HCT116 (cell line): ENCODE results near the gene IMMP2L.
A peak's percentile ranks its signal among the peaks of the same experiment; 100 is the strongest.

Experiments
- CTCF ChIP-seq, 3 experiments: fragments of 200-600 bp in 1 of 3; sonication (generic) in 1 of 3; IDR thresholded peaks in 2 of 3; conservative IDR thresholded peaks in 1 of 3; 2 replicates each; pipeline ENCODE4 v1.5.1; 2012 to 2017; ENCODE audit warnings: low read depth in 2 of 3, low read length in 2 of 3, antibody characterized with exemption in 1 of 3, borderline replicate concordance in 1 of 3, control low read depth in 1 of 3, mild to moderate bottlenecking in 1 of 3, mixed read lengths in 1 of 3, mixed run types in 1 of 3, moderate library complexity in 1 of 3; ENCODE audit not compliant: insufficient read depth in 1 of 3
- EGR1 ChIP-seq: IDR thresholded peaks from 2 replicates; pipeline ENCODE4 v1.6.1; 2012; ENCODE audit warnings: low read depth
- EZH2 ChIP-seq: fragments of 200-600 bp; sonication (generic); IDR thresholded peaks from 2 replicates; pipeline ENCODE4 v1.6.1; 2017; ENCODE audit warnings: antibody characterized with exemption, mixed run types
- EZH2phosphoT487 ChIP-seq: fragments of 200-600 bp; IDR thresholded peaks from 2 replicates; pipeline ENCODE4 v1.6.1; 2018; ENCODE audit warnings: antibody characterized with exemption, borderline replicate concordance
- MAX ChIP-seq: IDR thresholded peaks from 2 replicates; pipeline ENCODE4 v1.6.1; 2012
- POLR2A ChIP-seq: IDR thresholded peaks from 2 replicates; pipeline ENCODE4 v1.7.0; 2011; ENCODE audit warnings: borderline replicate concordance; ENCODE audit not compliant: insufficient read depth, insufficient read length; ENCODE audit errors: extremely low read depth
- RAD21 ChIP-seq: IDR thresholded peaks from 2 replicates; pipeline ENCODE4 v1.6.1; 2012; ENCODE audit warnings: low read depth, mild to moderate bottlenecking
- TCF7L2 ChIP-seq: IDR thresholded peaks from 2 replicates; pipeline ENCODE4 v1.7.0; 2011; ENCODE audit warnings: borderline replicate concordance, inconsistent platforms; ENCODE audit not compliant: insufficient read depth, insufficient read length; ENCODE audit errors: extremely low read depth
- YY1 ChIP-seq: IDR thresholded peaks from 2 replicates; pipeline ENCODE4 v1.6.1; 2011; ENCODE audit warnings: low read length, low read depth, moderate library complexity, mild to moderate bottlenecking; ENCODE audit not compliant: insufficient replicate concordance; ENCODE audit errors: extremely low read depth

- TF ChIP-seq CTCF (IDR thresholded peaks at IDR 0.05 in 2 of 3, conservative IDR thresholded peaks at IDR 0.05 in 1 of 3; ENCODE audit: borderline replicate concordance in 1 of 3, insufficient read depth in 1 of 3, low read depth in 2 of 3, low read length in 2 of 3): no peak
- TF ChIP-seq POLR2A: no peak
- no peak for TF ChIP-seq MAX
- no peak for TF ChIP-seq EZH2
- TF ChIP-seq RAD21: no peak
- TF ChIP-seq EGR1: 0 out of 2 replicates have a peak, but pooled peaks have one; percentile 10
- no peak for TF ChIP-seq TCF7L2
- TF ChIP-seq YY1: no peak
- TF ChIP-seq EZH2phosphoT487: no peak
Observed at GRCh38 chr7:111560773-111561653, 1.3 kb downstream of the IMMP2L start.
